ENCODE results near the gene IGBP1.
A peak's percentile ranks its signal among the peaks of the same experiment; 100 is the strongest.

The IGBP1 gene

GRCh38 chrX:70132224-70132623 is 1.0 kb upstream of the IGBP1 start:
- H3F3A ChIP-seq (ENCODE audit: low read depth) = 0 out of 2 replicates have a peak, but pooled peaks cover 2% of the 10 kb centered on the region
- no peaks in the 10 kb centered on the region for H3K36me3 ChIP-seq (ENCODE audit: insufficient read depth, low read length)
- H3K4me1 ChIP-seq (ENCODE audit: insufficient read depth, low read length, poor library complexity, severe bottlenecking) = peaks cover 29% of the 10 kb centered on the region
- H2AFZ ChIP-seq (ENCODE audit: low read length) = peak overlapping the region; percentile 93; the same call in 1 of the 2 replicates
- peak overlapping the region; percentile 82 for H3K9ac ChIP-seq (ENCODE audit: low read depth, low read length, poor library complexity, severe bottlenecking)
- H4K20me1 ChIP-seq (ENCODE audit: insufficient read depth, low read length, poor library complexity, severe bottlenecking) = peaks cover 16% of the 10 kb centered on the region
- no peaks in the 10 kb centered on the region for H3K9me2 ChIP-seq (replicated peaks; ENCODE audit: low read depth, low read length)
- H3K4me3 ChIP-seq (ENCODE audit: low read length, poor library complexity, severe bottlenecking) = peak overlapping the region; percentile 98
- H3K9me3 ChIP-seq (ENCODE audit: insufficient read depth, low read depth, low read length) = no peaks in the 10 kb centered on the region
- peaks cover 30% of the 10 kb centered on the region for H3K79me2 ChIP-seq (ENCODE audit: insufficient read depth, low read length)
- H3K27me3 ChIP-seq (ENCODE audit: insufficient read depth, low read length, poor library complexity, severe bottlenecking) = no peaks in the 10 kb centered on the region
- peak overlapping the region; percentile 97 for H3K4me2 ChIP-seq (ENCODE audit: low read depth, low read length, poor library complexity, severe bottlenecking)
- TF ChIP-seq CTCF (conservative IDR thresholded peaks at IDR 0.05; ENCODE audit: low read length) (0 out of 2 replicates have a peak, but pooled peaks have one; percentile 24), EZH2phosphoT487 (IDR thresholded peaks at IDR 0.05; ENCODE audit: borderline replicate concordance) (no peak)

- peaks cover 30% of the 10 kb centered on the region for H3K79me2 ChIP-seq (ENCODE audit: insufficient read depth, low read length)
- peak overlapping the region; percentile 97 for H3K4me2 ChIP-seq (ENCODE audit: low read depth, low read length, poor library complexity, severe bottlenecking)
- H3K4me1 ChIP-seq (ENCODE audit: insufficient read depth, low read length, poor library complexity, severe bottlenecking) = peaks cover 29% of the 10 kb centered on the region
- peak overlapping the region; percentile 82 for H3K9ac ChIP-seq (ENCODE audit: low read depth, low read length, poor library complexity, severe bottlenecking)
- peak overlapping the region; percentile 98 for H3K4me3 ChIP-seq (ENCODE audit: low read length, poor library complexity, severe bottlenecking)
- no peaks in the 10 kb centered on the region for H3K36me3 ChIP-seq (ENCODE audit: insufficient read depth, low read length)
- no peaks in the 10 kb centered on the region for H3K9me3 ChIP-seq (ENCODE audit: insufficient read depth, low read depth, low read length)
- no peak for TF ChIP-seq CTCF (conservative IDR thresholded peaks at IDR 0.05; ENCODE audit: low read length)
- no peak for TF ChIP-seq EZH2phosphoT487 (IDR thresholded peaks at IDR 0.05; ENCODE audit: borderline replicate concordance)
- H3K9me2 ChIP-seq (replicated peaks; ENCODE audit: low read depth, low read length) = no peaks in the 10 kb centered on the region
- H4K20me1 ChIP-seq (ENCODE audit: insufficient read depth, low read length, poor library complexity, severe bottlenecking) = peaks cover 16% of the 10 kb centered on the region
- 0 out of 2 replicates have a peak, but pooled peaks cover 2% of the 10 kb centered on the region for H3F3A ChIP-seq (ENCODE audit: low read depth)
- H2AFZ ChIP-seq (ENCODE audit: low read length) = peak overlapping the region; percentile 93
- H3K27me3 ChIP-seq (ENCODE audit: insufficient read depth, low read length, poor library complexity, severe bottlenecking) = no peaks in the 10 kb centered on the region
Measured at GRCh38 chrX:70132877-70133302, 357 bp upstream of the IGBP1 start.

DNA sequence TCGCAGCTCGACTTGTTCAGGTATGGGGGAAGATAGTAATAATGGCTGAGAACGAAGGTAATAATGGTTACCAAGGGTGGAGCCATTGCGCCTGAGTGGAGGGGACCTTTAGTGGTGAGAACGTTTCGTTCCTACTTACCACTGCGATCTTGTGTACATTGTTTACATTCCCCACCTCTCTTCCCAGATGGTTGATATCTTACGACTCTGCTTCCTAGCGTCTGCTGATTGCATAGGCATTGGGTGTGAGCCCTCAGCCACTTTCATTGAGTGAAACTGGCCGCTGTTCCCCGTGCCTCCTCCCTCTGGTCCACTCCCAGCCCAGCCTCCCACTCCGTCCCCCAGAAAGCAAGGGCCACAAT is 850 bp downstream of the IGBP1 start:
- H3K79me2 ChIP-seq (ENCODE audit: insufficient read depth, low read length) = peaks cover 30% of the 10 kb centered on the region
- H3F3A ChIP-seq (ENCODE audit: low read depth) = 0 out of 2 replicates have a peak, but pooled peaks cover 2% of the 10 kb centered on the region
- peaks cover 16% of the 10 kb centered on the region for H4K20me1 ChIP-seq (ENCODE audit: insufficient read depth, low read length, poor library complexity, severe bottlenecking)
- TF ChIP-seq CTCF (conservative IDR thresholded peaks at IDR 0.05; ENCODE audit: low read length) = no peak
- no peak for TF ChIP-seq EZH2phosphoT487 (IDR thresholded peaks at IDR 0.05; ENCODE audit: borderline replicate concordance)
- peak overlapping the region; percentile 93 for H3K9ac ChIP-seq (ENCODE audit: low read depth, low read length, poor library complexity, severe bottlenecking)
- H2AFZ ChIP-seq (ENCODE audit: low read length) = peak overlapping the region; percentile 56; the same call in 1 of the 2 replicates
- H3K9me2 ChIP-seq (replicated peaks; ENCODE audit: low read depth, low read length) = no peaks in the 10 kb centered on the region
- H3K27me3 ChIP-seq (ENCODE audit: insufficient read depth, low read length, poor library complexity, severe bottlenecking) = no peaks in the 10 kb centered on the region
- no peaks in the 10 kb centered on the region for H3K9me3 ChIP-seq (ENCODE audit: insufficient read depth, low read depth, low read length)
- peak overlapping the region; percentile 81 for H3K4me2 ChIP-seq (ENCODE audit: low read depth, low read length, poor library complexity, severe bottlenecking)
- peaks cover 25% of the 10 kb centered on the region for H3K4me1 ChIP-seq (ENCODE audit: insufficient read depth, low read length, poor library complexity, severe bottlenecking)
- H3K36me3 ChIP-seq (ENCODE audit: insufficient read depth, low read length) = no peaks in the 10 kb centered on the region
- peak overlapping the region; percentile 98 for H3K4me3 ChIP-seq (ENCODE audit: low read length, poor library complexity, severe bottlenecking)
